ENCODE results near the gene KRT9.
A peak's percentile ranks its signal among the peaks of the same experiment; 100 is the strongest.

DNA sequence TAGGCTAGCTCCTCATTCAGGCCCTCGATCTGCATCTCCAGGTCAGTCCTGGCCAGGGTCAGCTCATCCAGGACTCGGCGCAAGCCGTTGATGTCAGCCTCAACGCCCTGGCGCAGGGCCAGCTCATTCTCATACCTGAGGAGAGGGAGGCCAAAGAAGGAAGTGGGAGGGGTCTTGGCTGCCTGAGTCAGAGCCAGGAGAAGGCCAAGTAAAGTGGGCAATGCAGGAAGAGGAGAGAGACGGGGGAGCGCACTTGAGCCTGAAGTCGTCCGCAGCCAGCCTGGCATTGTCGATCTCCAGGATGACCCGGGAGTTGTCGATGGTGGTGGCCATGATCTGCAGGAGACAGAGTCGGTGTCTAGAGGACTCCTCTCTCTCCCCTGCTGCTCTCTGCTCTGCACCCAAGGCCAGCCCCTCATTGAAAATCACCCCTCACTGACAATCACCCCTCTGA lies 55.0 kb downstream of the KRT9 start:
- TF ChIP-seq, protein P1, sequence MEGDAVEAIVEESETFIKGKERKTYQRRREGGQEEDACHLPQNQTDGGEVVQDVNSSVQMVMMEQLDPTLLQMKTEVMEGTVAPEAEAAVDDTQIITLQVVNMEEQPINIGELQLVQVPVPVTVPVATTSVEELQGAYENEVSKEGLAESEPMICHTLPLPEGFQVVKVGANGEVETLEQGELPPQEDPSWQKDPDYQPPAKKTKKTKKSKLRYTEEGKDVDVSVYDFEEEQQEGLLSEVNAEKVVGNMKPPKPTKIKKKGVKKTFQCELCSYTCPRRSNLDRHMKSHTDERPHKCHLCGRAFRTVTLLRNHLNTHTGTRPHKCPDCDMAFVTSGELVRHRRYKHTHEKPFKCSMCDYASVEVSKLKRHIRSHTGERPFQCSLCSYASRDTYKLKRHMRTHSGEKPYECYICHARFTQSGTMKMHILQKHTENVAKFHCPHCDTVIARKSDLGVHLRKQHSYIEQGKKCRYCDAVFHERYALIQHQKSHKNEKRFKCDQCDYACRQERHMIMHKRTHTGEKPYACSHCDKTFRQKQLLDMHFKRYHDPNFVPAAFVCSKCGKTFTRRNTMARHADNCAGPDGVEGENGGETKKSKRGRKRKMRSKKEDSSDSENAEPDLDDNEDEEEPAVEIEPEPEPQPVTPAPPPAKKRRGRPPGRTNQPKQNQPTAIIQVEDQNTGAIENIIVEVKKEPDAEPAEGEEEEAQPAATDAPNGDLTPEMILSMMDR (IDR thresholded peaks at IDR 0.05): no peak
- TF ChIP-seq POLR2A (IDR thresholded peaks at IDR 0.05) (no peak), POLR2AphosphoS5 (IDR thresholded peaks at IDR 0.05) (peak in 1 of 3 donors; percentile 3)
